H1 (cell line): ENCODE measurements around the gene FBN2.

Experiments used
- ATF3 ChIP-seq: IDR thresholded peaks from 2 replicates; pipeline ENCODE4 v1.6.1; 2011; ENCODE audit warnings: low read depth, mild to moderate bottlenecking, low read length; ENCODE audit not compliant: insufficient read depth
- EP300 ChIP-seq, 2 experiments: IDR thresholded peaks; 1 replicate in 1 of 2; 2 replicates in 1 of 2; pipeline ENCODE4 v1.6.1; 2011 to 2012; ENCODE audit warnings: low read depth in 2 of 2, low read length in 2 of 2, mild to moderate bottlenecking in 2 of 2, borderline replicate concordance in 1 of 2, inconsistent platforms in 1 of 2, moderate library complexity in 1 of 2
- EZH2 ChIP-seq: fragments of 200-600 bp; sonication (generic); IDR thresholded peaks from 2 replicates; pipeline ENCODE4 v1.7.1; 2012; ENCODE audit warnings: low read depth, mild to moderate bottlenecking, moderate library complexity, low read length, inconsistent platforms; ENCODE audit not compliant: severe bottlenecking
- TBP ChIP-seq: IDR thresholded peaks from 2 replicates; pipeline ENCODE4 v1.6.1; 2011; ENCODE audit warnings: low read depth, low read length, improper control_type of control experiment
- TF ChIP-seq, protein P1 (sequence below), 3 experiments: IDR thresholded peaks; 1 replicate in 2 of 3; 2 replicates in 1 of 3; pipeline versions ENCODE4 v1.5.1 to v1.6.1; 2011; ENCODE audit warnings: low read length in 3 of 3, mild to moderate bottlenecking in 3 of 3, inconsistent platforms in 2 of 3, low read depth in 1 of 3, moderate library complexity in 1 of 3; ENCODE audit not compliant: insufficient read depth in 1 of 3; ENCODE audit errors: control extremely low read depth in 1 of 3

- no peak for TF ChIP-seq EP300 (IDR thresholded peaks at IDR 0.05; ENCODE audit: borderline replicate concordance in 1 of 2, low read depth in 2 of 2, low read length in 2 of 2)
- no peak for TF ChIP-seq TBP
- no peak for TF ChIP-seq EZH2
- TF ChIP-seq, protein P1, sequence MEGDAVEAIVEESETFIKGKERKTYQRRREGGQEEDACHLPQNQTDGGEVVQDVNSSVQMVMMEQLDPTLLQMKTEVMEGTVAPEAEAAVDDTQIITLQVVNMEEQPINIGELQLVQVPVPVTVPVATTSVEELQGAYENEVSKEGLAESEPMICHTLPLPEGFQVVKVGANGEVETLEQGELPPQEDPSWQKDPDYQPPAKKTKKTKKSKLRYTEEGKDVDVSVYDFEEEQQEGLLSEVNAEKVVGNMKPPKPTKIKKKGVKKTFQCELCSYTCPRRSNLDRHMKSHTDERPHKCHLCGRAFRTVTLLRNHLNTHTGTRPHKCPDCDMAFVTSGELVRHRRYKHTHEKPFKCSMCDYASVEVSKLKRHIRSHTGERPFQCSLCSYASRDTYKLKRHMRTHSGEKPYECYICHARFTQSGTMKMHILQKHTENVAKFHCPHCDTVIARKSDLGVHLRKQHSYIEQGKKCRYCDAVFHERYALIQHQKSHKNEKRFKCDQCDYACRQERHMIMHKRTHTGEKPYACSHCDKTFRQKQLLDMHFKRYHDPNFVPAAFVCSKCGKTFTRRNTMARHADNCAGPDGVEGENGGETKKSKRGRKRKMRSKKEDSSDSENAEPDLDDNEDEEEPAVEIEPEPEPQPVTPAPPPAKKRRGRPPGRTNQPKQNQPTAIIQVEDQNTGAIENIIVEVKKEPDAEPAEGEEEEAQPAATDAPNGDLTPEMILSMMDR (IDR thresholded peaks at IDR 0.05; ENCODE audit: control extremely low read depth in 1 of 3, insufficient read depth in 1 of 3, low read depth in 1 of 3, low read length in 3 of 3): no peak
- TF ChIP-seq ATF3: no peak
These were observed 313.7 kb downstream of the FBN2 start for GRCh38 chr5:128224336-128224735.
